H1 (cell line): ENCODE data around the gene FAM120B. TPM values are rescaled to one million over a fixed set of nuclear protein-coding genes. Genes with fewer than 3 reads are reported as not detected.

Source experiments
- ASH2L ChIP-seq: fragments of 200-600, 300-600 bp; sonication (generic); IDR thresholded peaks from one replicate; pipeline ENCODE4 v1.7.1; 2017; ENCODE audit warnings: low read length
- ATF2 ChIP-seq: IDR thresholded peaks from 2 replicates; pipeline ENCODE4 v1.6.1; 2012; ENCODE audit warnings: low read length, inconsistent platforms
- CBX8 ChIP-seq: fragments of 300-800, 300-1000 bp; sonication (generic); IDR thresholded peaks from 2 replicates; pipeline ENCODE4 v1.7.1; 2016; ENCODE audit warnings: low read depth, low read length, borderline replicate concordance
- CHD1 ChIP-seq: IDR thresholded peaks from 2 replicates; pipeline ENCODE4 v1.6.1; 2012; ENCODE audit warnings: low read depth, low read length, improper control_type of control experiment
- CREB1 ChIP-seq: IDR thresholded peaks from 2 replicates; pipeline ENCODE4 v1.6.1; 2012; ENCODE audit warnings: inconsistent platforms
- CTBP2 ChIP-seq: IDR thresholded peaks from 2 replicates; pipeline ENCODE4 v1.7.0; 2011; ENCODE audit warnings: borderline replicate concordance, mild to moderate bottlenecking, moderate library complexity, mixed read lengths, low read length; ENCODE audit not compliant: insufficient read depth, insufficient read length
- EZH2 ChIP-seq: fragments of 200-600 bp; sonication (generic); IDR thresholded peaks from 2 replicates; pipeline ENCODE4 v1.7.1; 2012; ENCODE audit warnings: low read depth, mild to moderate bottlenecking, moderate library complexity, low read length, inconsistent platforms; ENCODE audit not compliant: severe bottlenecking
- JUN ChIP-seq: IDR thresholded peaks from 2 replicates; pipeline ENCODE4 v1.6.1; 2011; ENCODE audit warnings: low read depth, mild to moderate bottlenecking, improper control_type of control experiment, low read length
- PHF8 ChIP-seq: fragments of 200-600 bp; sonication (generic); conservative IDR thresholded peaks from 2 replicates; pipeline ENCODE4 v1.7.1; 2012; ENCODE audit warnings: low read depth, mild to moderate bottlenecking, inconsistent platforms, low read length, moderate library complexity
- POLR2A ChIP-seq, 2 experiments: IDR thresholded peaks; 1 replicate in 1 of 2; 2 replicates in 1 of 2; pipeline ENCODE4 v1.6.1; 2011; ENCODE audit warnings: low read depth in 2 of 2, low read length in 2 of 2, mild to moderate bottlenecking in 2 of 2; ENCODE audit errors: control extremely low read depth in 1 of 2
- POLR2AphosphoS5 ChIP-seq: IDR thresholded peaks from 2 replicates; pipeline ENCODE4 v1.6.1; 2011; ENCODE audit warnings: low read depth, low read length
- RBBP5 ChIP-seq: IDR thresholded peaks from 2 replicates; pipeline ENCODE4 v1.7.1; 2012; ENCODE audit warnings: low read depth, mild to moderate bottlenecking, inconsistent platforms, low read length, moderate library complexity, borderline replicate concordance
- RXRA ChIP-seq: IDR thresholded peaks from 2 replicates; pipeline ENCODE4 v1.6.1; 2011; ENCODE audit warnings: low read depth, mild to moderate bottlenecking, low read length, moderate library complexity; ENCODE audit not compliant: insufficient read depth
- SAP30 ChIP-seq: fragments of 300-600 bp; sonication (generic); IDR thresholded peaks from 2 replicates; pipeline ENCODE4 v1.7.1; 2012; ENCODE audit warnings: low read length, moderate library complexity, mild to moderate bottlenecking, inconsistent platforms; ENCODE audit not compliant: insufficient read depth, insufficient replicate concordance
- SIRT6 ChIP-seq: IDR thresholded peaks from one replicate; pipeline ENCODE4 v1.7.1; 2012; ENCODE audit warnings: low read length, inconsistent platforms
- SP1 ChIP-seq: IDR thresholded peaks from 2 replicates; pipeline ENCODE4 v1.6.1; 2011; ENCODE audit warnings: low read depth, low read length
- SUZ12 ChIP-seq: fragments of 200-600 bp; sonication (generic); IDR thresholded peaks from 2 replicates; pipeline ENCODE4 v1.6.1; 2012; ENCODE audit warnings: mild to moderate bottlenecking, inconsistent platforms, low read length, moderate library complexity, mixed read lengths
- TAF7 ChIP-seq: optimal IDR thresholded peaks from 2 replicates; pipeline ENCODE3; 2011; ENCODE audit warnings: low read depth, mild to moderate bottlenecking, inconsistent platforms, low read length, moderate library complexity, borderline replicate concordance
- TEAD4 ChIP-seq: IDR thresholded peaks from 2 replicates; pipeline ENCODE4 v1.6.1; 2012; ENCODE audit warnings: low read depth, low read length, inconsistent platforms, mixed read lengths
- polyA plus RNA-seq, 7 experiments: library from polyadenylated mRNA; depleted of rRNA in 3 of 7; stranded (reverse) in 5 of 7; unstranded in 2 of 7; fragments of >200 nt in 5 of 7; fragments of 200-250 nt in 2 of 7; gene quantifications; 1 replicate in 5 of 7; 2 replicates in 1 of 7; 4 replicates in 1 of 7; pipeline versions ENCODE4 v1.2.1 to v1.2.3, GENCODE V29; 2011 to 2013; ENCODE audit warnings: missing spikeins in 2 of 7, mixed read lengths in 2 of 7
- total RNA-seq: library from RNA; stranded (reverse); fragmentation: NEBNext Ultra II Directional; extraction: Animal tissue kit (Norgen Biotek cat#: 25700); gene quantifications from 2 replicates; pipeline ENCODE4 v1.2.1, GENCODE V29; 2021
- TF ChIP-seq, protein P1 (sequence below): IDR thresholded peaks from 2 replicates; pipeline ENCODE4 v1.6.1; 2012; ENCODE audit warnings: inconsistent platforms
- TF ChIP-seq, protein P2 (sequence below): IDR thresholded peaks from 2 replicates; pipeline ENCODE4 v1.6.1; 2011; ENCODE audit warnings: low read depth, mild to moderate bottlenecking, low read length; ENCODE audit not compliant: insufficient read depth

Gene FAM120B
- total and polyA plus RNA-seq, 2 of the 8 experiments (the other 6 are each of a cell fraction or from before 2014, with no cell fraction given): 5.1 to 12.5 TPM

DNA sequence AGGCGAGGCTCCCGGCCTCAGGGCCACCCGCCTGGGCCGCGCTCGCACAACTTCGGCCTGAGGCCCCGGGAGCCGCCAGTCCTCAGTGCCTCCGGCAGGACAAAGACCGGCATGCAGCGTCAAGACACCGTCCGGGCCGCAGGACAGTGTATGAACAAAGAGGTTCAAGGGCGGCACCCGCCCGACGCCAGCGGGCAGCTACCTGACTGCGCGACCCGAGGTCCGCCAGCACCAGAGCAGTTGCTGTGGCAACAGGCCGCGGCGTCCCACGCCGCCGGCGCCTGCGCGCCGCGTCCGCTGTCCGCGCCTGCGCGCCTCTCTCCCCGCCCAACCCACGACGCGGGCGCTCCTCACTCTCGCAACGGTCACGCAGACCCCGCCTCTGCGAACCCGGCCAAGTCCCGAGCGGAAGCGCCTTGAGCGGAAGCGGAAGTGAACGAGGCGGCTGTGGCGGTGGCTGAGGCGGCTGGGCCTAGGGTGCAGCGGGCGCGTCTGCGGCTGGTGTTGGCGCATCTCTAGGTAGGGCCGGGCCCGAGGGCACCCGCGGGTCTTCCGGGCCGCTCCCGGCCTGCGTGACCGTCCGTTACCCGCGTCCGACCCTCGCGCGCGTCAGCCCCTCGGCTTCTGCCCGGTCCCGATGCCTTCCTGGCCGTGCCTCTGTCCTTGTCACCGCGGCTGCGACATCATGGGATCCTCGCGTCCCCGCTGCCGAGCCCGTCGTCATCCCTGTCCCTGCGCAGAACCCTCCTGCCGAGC is at the start of gene FAM120B (continued):
- TF ChIP-seq, protein P1, sequence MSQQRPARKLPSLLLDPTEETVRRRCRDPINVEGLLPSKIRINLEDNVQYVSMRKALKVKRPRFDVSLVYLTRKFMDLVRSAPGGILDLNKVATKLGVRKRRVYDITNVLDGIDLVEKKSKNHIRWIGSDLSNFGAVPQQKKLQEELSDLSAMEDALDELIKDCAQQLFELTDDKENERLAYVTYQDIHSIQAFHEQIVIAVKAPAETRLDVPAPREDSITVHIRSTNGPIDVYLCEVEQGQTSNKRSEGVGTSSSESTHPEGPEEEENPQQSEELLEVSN: peak; percentile 72
- no peak; a peak in 1 of 3 replicates for TF ChIP-seq POLR2A (IDR thresholded peaks at IDR 0.05; ENCODE audit: control extremely low read depth in 1 of 2, low read depth in 2 of 2, low read length in 2 of 2)
- TF ChIP-seq RBBP5: peak; percentile 64
- TF ChIP-seq, protein P2, sequence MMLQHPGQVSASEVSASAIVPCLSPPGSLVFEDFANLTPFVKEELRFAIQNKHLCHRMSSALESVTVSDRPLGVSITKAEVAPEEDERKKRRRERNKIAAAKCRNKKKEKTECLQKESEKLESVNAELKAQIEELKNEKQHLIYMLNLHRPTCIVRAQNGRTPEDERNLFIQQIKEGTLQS: no peak
- peak; percentile 96 for TF ChIP-seq ASH2L
- TF ChIP-seq TEAD4: no peak
- peak; percentile 89 for TF ChIP-seq PHF8
- 0 out of 2 replicates have a peak, but pooled peaks have one; percentile 35 for TF ChIP-seq POLR2AphosphoS5
- no peak for TF ChIP-seq SIRT6
- TF ChIP-seq RXRA: no peak
- no peak for TF ChIP-seq CHD1
- TF ChIP-seq SAP30: no peak
- no peak for TF ChIP-seq CTBP2
- no peak for TF ChIP-seq ATF2
- peak; percentile 57; the same call in 1 of the 2 replicates for TF ChIP-seq CREB1
- no peak for TF ChIP-seq EZH2
- no peak for TF ChIP-seq TAF7
- peak; percentile 54; the same call in 1 of the 2 replicates for TF ChIP-seq SUZ12
- no peak for TF ChIP-seq CBX8
- no peak for TF ChIP-seq SP1
- TF ChIP-seq JUN: no peak
